SK-N-SH treated with all-trans-retinoic acid at 6 μM for 48 hours (cell line): Measurements from ENCODE around the gene FGF14.

Source experiments
- ATAC-seq: fragments of 200-7000 bp; cut with Tn5 transposase; 3 replicates; pipeline ENCODE4 v1.9.1; 2020; ENCODE audit warnings: mild to moderate bottlenecking, moderate library complexity
- ARNTL ChIP-seq: fragments of 450-650 bp; formaldehyde crosslinking; IDR thresholded peaks from 2 replicates; pipeline ENCODE4 v1.5.0; 2020; ENCODE audit warnings: low read depth, mild to moderate bottlenecking, moderate library complexity, borderline replicate concordance
- BACH2 ChIP-seq: fragments of 250-450 bp; sonication (Bioruptor Pico); IDR thresholded peaks from 2 replicates; pipeline ENCODE4 v1.9.0; 2021; ENCODE audit warnings: mild to moderate bottlenecking, borderline replicate concordance
- CSDC2 ChIP-seq: fragments of 250-450 bp; sonication (Bioruptor Pico); IDR thresholded peaks from 2 replicates; pipeline ENCODE4 v1.5.0; 2020; ENCODE audit warnings: mild to moderate bottlenecking, moderate library complexity
- ESRRG ChIP-seq: fragments of 250-450 bp; sonication (Bioruptor Pico); IDR thresholded peaks from 2 replicates; pipeline ENCODE4 v1.6.1; 2021; ENCODE audit warnings: mild to moderate bottlenecking
- GLIS3 ChIP-seq: fragments of 250-450 bp; sonication (Bioruptor Pico); IDR thresholded peaks from 2 replicates; pipeline ENCODE4 v1.5.0; 2020; ENCODE audit warnings: mild to moderate bottlenecking, moderate library complexity
- OSR1 ChIP-seq: fragments of 250-450 bp; sonication (Bioruptor Pico); IDR thresholded peaks from 2 replicates; pipeline ENCODE4 v1.8.0; 2022; ENCODE audit warnings: moderate library complexity, mild to moderate bottlenecking, inconsistent platforms
- PPARA ChIP-seq: fragments of 250-450 bp; sonication (Bioruptor Pico); IDR thresholded peaks from 2 replicates; pipeline ENCODE4 v1.5.0; 2020; ENCODE audit warnings: mild to moderate bottlenecking, borderline replicate concordance
- RARB ChIP-seq: fragments of 250-450 bp; sonication (Bioruptor Pico); IDR thresholded peaks from 2 replicates; pipeline ENCODE4 v1.8.0; 2021; ENCODE audit warnings: mild to moderate bottlenecking, moderate library complexity
- SNAI2 ChIP-seq: fragments of 250-450 bp; sonication (Bioruptor Pico); IDR thresholded peaks from 2 replicates; pipeline ENCODE4 v1.5.0; 2020; ENCODE audit warnings: mild to moderate bottlenecking, moderate library complexity
- TCF4 ChIP-seq: fragments of 250-450 bp; sonication (Bioruptor Pico); IDR thresholded peaks from 2 replicates; pipeline ENCODE4 v1.8.0; 2021; ENCODE audit warnings: mild to moderate bottlenecking, moderate library complexity, borderline replicate concordance
- TOX ChIP-seq: fragments of 250-450 bp; sonication (Bioruptor Pico); IDR thresholded peaks from 2 replicates; pipeline ENCODE4 v1.8.0; 2021; ENCODE audit warnings: mild to moderate bottlenecking, moderate library complexity, borderline replicate concordance
- ZFP3 ChIP-seq: fragments of 250-450 bp; sonication (Bioruptor Pico); IDR thresholded peaks from 2 replicates; pipeline ENCODE4 v1.5.0; 2020; ENCODE audit warnings: mild to moderate bottlenecking, moderate library complexity
- ZFP30 ChIP-seq: fragments of 450-650 bp; formaldehyde crosslinking; IDR thresholded peaks from 2 replicates; pipeline ENCODE4 v1.5.0; 2022; ENCODE audit warnings: mild to moderate bottlenecking, moderate library complexity
- ZNF70 ChIP-seq: fragments of 450-650 bp; formaldehyde crosslinking; IDR thresholded peaks from 2 replicates; pipeline ENCODE4 v1.5.0; 2020; ENCODE audit warnings: mild to moderate bottlenecking, moderate library complexity
- ZNF8 ChIP-seq: fragments of 450-650 bp; formaldehyde crosslinking; IDR thresholded peaks from 2 replicates; pipeline ENCODE4 v1.5.0; 2020; ENCODE audit warnings: mild to moderate bottlenecking, moderate library complexity
- TF ChIP-seq, protein P1 (sequence below): fragments of 250-450 bp; sonication (Bioruptor Pico); IDR thresholded peaks from 2 replicates; pipeline ENCODE4 v1.8.0; 2021; ENCODE audit warnings: low read depth, mild to moderate bottlenecking, moderate library complexity, borderline replicate concordance
- TF ChIP-seq, protein P2 (sequence below): fragments of 250-450 bp; sonication (Bioruptor Pico); IDR thresholded peaks from 2 replicates; pipeline ENCODE4 v1.5.1; 2021; ENCODE audit warnings: mild to moderate bottlenecking, moderate library complexity
- TF ChIP-seq, protein P3 (sequence below): fragments of 250-450 bp; sonication (Bioruptor Pico); IDR thresholded peaks from 2 replicates; pipeline ENCODE4 v1.5.1; 2020; ENCODE audit warnings: low read depth, mild to moderate bottlenecking, moderate library complexity
- TF ChIP-seq, protein P4 (sequence below): fragments of 250-450 bp; sonication (Bioruptor Pico); IDR thresholded peaks from 2 replicates; pipeline ENCODE4 v1.5.0; 2020; ENCODE audit warnings: mild to moderate bottlenecking, moderate library complexity
- TF ChIP-seq, protein P5 (sequence below): fragments of 250-450 bp; sonication (Bioruptor Pico); IDR thresholded peaks from 2 replicates; pipeline ENCODE4 v1.8.0; 2020; ENCODE audit warnings: mild to moderate bottlenecking, moderate library complexity, borderline replicate concordance

The FGF14 gene

DNA sequence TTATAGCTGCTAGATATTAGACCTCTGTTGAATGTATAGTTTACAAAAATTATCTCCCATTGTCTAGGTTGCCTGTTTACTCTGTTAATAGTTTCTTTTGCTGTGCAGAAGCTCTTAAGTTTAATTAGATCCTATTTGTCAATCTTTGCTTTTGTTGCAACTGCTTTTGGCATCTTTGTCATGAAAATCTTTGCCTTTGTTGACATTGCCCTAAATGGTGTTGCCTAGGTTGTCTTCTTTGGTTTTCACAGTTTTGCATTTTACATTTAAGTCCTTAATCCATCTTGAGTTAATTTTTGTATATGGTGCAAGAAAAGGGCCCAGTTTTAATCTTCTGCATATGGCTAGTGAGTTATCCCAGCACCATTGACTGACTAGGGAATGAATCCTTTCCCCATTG lies 618.3 kb downstream of the FGF14 start (continued):
- TF ChIP-seq, protein P1, sequence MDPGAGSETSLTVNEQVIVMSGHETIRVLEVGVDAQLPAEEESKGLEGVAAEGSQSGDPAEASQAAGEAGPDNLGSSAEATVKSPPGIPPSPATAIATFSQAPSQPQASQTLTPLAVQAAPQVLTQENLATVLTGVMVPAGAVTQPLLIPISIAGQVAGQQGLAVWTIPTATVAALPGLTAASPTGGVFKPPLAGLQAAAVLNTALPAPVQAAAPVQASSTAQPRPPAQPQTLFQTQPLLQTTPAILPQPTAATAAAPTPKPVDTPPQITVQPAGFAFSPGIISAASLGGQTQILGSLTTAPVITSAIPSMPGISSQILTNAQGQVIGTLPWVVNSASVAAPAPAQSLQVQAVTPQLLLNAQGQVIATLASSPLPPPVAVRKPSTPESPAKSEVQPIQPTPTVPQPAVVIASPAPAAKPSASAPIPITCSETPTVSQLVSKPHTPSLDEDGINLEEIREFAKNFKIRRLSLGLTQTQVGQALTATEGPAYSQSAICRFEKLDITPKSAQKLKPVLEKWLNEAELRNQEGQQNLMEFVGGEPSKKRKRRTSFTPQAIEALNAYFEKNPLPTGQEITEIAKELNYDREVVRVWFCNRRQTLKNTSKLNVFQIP (CRISPR knock-in tag) = no peak
- TF ChIP-seq, all 23 proteins: peak for 0

DNA sequence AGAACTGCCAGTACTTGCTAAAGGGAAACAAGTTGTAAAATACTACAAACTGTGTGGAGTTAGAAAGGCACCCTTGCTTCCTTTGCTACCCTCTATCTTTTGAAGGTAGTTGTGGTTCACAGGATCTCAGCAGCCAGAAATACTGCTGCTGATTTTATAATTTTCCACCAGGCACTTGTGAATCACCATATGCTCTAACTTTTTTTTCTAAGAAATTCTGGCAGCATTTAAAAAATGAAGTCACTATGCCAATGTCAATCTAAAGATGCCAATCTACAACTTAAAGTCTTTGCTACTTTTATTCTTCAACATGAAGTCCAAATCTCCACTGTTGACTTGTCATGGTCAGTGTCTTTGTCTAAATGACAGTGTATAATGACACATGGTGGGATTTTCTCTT lies 621.6 kb downstream of the FGF14 start:
- TF ChIP-seq RARB (no peak), TOX (CRISPR knock-in tag) (no peak), ZFP30 (CRISPR knock-in tag) (no peak), ZNF70 (no peak), ZNF8 (no peak), CSDC2 (CRISPR knock-in tag) (no peak), GLIS3 (CRISPR knock-in tag) (no peak), TCF4 (CRISPR knock-in tag) (no peak), ESRRG (CRISPR knock-in tag) (no peak)
- TF ChIP-seq, protein P2, sequence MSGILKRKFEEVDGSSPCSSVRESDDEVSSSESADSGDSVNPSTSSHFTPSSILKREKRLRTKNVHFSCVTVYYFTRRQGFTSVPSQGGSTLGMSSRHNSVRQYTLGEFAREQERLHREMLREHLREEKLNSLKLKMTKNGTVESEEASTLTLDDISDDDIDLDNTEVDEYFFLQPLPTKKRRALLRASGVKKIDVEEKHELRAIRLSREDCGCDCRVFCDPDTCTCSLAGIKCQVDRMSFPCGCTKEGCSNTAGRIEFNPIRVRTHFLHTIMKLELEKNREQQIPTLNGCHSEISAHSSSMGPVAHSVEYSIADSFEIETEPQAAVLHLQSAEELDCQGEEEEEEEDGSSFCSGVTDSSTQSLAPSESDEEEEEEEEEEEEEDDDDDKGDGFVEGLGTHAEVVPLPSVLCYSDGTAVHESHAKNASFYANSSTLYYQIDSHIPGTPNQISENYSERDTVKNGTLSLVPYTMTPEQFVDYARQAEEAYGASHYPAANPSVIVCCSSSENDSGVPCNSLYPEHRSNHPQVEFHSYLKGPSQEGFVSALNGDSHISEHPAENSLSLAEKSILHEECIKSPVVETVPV (CRISPR knock-in tag) = no peak
- TF ChIP-seq, protein P1 (CRISPR knock-in tag) = no peak
- TF ChIP-seq, protein P3, sequence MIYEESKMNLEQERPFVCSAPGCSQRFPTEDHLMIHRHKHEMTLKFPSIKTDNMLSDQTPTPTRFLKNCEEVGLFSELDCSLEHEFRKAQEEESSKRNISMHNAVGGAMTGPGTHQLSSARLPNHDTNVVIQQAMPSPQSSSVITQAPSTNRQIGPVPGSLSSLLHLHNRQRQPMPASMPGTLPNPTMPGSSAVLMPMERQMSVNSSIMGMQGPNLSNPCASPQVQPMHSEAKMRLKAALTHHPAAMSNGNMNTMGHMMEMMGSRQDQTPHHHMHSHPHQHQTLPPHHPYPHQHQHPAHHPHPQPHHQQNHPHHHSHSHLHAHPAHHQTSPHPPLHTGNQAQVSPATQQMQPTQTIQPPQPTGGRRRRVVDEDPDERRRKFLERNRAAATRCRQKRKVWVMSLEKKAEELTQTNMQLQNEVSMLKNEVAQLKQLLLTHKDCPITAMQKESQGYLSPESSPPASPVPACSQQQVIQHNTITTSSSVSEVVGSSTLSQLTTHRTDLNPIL (CRISPR knock-in tag) = no peak
- TF ChIP-seq, protein P4, sequence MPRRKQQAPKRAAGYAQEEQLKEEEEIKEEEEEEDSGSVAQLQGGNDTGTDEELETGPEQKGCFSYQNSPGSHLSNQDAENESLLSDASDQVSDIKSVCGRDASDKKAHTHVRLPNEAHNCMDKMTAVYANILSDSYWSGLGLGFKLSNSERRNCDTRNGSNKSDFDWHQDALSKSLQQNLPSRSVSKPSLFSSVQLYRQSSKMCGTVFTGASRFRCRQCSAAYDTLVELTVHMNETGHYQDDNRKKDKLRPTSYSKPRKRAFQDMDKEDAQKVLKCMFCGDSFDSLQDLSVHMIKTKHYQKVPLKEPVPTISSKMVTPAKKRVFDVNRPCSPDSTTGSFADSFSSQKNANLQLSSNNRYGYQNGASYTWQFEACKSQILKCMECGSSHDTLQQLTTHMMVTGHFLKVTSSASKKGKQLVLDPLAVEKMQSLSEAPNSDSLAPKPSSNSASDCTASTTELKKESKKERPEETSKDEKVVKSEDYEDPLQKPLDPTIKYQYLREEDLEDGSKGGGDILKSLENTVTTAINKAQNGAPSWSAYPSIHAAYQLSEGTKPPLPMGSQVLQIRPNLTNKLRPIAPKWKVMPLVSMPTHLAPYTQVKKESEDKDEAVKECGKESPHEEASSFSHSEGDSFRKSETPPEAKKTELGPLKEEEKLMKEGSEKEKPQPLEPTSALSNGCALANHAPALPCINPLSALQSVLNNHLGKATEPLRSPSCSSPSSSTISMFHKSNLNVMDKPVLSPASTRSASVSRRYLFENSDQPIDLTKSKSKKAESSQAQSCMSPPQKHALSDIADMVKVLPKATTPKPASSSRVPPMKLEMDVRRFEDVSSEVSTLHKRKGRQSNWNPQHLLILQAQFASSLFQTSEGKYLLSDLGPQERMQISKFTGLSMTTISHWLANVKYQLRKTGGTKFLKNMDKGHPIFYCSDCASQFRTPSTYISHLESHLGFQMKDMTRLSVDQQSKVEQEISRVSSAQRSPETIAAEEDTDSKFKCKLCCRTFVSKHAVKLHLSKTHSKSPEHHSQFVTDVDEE (CRISPR knock-in tag) = no peak
- no peak for ATAC-seq

DNA sequence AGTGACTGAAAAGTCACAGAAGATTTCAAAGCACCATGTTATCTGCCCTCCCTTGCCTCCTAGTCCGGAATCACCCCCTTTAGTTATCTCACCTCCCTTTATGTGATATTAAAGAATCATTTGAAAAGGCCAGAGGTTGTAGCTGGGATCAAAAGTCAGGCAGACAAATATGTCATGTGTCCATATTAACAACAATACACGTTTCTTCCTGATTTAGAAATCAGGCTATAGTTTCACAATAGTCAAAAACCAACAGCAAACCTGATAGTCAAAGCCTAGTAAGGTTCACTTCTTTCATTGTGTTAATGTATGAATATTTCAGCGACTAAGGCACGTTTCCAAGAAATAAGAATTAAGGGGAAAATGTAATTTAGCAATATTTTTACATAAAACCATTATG lies 622.7 kb downstream of the FGF14 start:
- TF ChIP-seq GLIS3 (CRISPR knock-in tag) = no peak
- TF ChIP-seq ZNF70 = no peak
- no peak for TF ChIP-seq TCF4 (CRISPR knock-in tag)
- TF ChIP-seq ZNF8 = no peak
- TF ChIP-seq SNAI2 (CRISPR knock-in tag) = no peak
- no peak for TF ChIP-seq OSR1
- ATAC-seq = no peak

DNA sequence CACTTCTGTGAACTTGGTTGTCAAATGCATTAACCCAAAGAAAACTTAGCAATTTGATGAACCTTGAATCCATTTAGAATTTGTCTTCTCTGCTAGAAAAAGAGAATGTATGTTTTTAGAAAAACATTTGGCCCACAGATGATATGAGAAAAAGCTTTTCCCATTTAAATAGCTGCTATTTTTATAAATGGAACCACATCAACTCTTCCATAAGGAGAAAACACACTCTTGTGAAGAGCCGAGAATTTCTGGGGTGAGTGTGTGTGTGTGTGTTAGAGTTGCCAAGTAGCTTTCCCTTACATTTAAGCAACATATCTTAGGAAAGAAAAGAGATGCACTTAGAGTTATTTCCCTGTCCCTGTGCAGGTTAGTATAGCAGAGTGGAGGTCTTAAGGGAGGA lies 626.6 kb downstream of the FGF14 start:
- ATAC-seq = no peak
- TF ChIP-seq ZFP30 (CRISPR knock-in tag) (no peak), ZFP3 (no peak), ARNTL (CRISPR knock-in tag) (no peak), BACH2 (no peak), PPARA (CRISPR knock-in tag) (no peak), SNAI2 (CRISPR knock-in tag) (no peak), ZNF8 (no peak), RARB (no peak), ZNF70 (no peak)
- TF ChIP-seq, protein P5, sequence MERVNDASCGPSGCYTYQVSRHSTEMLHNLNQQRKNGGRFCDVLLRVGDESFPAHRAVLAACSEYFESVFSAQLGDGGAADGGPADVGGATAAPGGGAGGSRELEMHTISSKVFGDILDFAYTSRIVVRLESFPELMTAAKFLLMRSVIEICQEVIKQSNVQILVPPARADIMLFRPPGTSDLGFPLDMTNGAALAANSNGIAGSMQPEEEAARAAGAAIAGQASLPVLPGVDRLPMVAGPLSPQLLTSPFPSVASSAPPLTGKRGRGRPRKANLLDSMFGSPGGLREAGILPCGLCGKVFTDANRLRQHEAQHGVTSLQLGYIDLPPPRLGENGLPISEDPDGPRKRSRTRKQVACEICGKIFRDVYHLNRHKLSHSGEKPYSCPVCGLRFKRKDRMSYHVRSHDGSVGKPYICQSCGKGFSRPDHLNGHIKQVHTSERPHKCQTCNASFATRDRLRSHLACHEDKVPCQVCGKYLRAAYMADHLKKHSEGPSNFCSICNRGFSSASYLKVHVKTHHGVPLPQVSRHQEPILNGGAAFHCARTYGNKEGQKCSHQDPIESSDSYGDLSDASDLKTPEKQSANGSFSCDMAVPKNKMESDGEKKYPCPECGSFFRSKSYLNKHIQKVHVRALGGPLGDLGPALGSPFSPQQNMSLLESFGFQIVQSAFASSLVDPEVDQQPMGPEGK (CRISPR knock-in tag) = no peak
- TF ChIP-seq, protein P2 (CRISPR knock-in tag) = no peak
